OCI-LY7 (cell line): ENCODE results near the gene MED13. TPM values are rescaled to one million over a fixed set of nuclear protein-coding genes. Genes with fewer than 3 reads are reported as not detected.
"Not testable (repeated sequence)": the region's sequence is repeated elsewhere in the genome, so short reads cannot be mapped to it uniquely, and the experiment has no call there.

Experiments used
- BruUV-seq: library from RNA; stranded (reverse); fragments of 400-500 nt; replicated peaks from 2 replicates; lab custom pipeline; 2021; lab: Mats Ljungman, UMichigan
- CTCF ChIA-PET: fragments of 300-600 bp; sonication (Branson Sonifier 250); formaldehyde crosslinking; loops from one replicate; lab custom pipeline; 2022; ENCODE audit warnings: antibody characterized with exemption; ENCODE audit not compliant: unreplicated experiment; lab: Charles Lee
- POLR2A ChIA-PET: fragments of 300-600 bp; sonication (Branson Sonifier 250); formaldehyde crosslinking; loops from one replicate; lab custom pipeline; 2022; ENCODE audit warnings: antibody characterized with exemption; lab: Charles Lee
- DNase-seq: peaks from one replicate; pipeline ENCODE4 v3.0.0-alpha.2; 2015; ENCODE audit warnings: low spot score
- H2AFZ ChIP-seq: fragments of 200-600 bp; sonication (generic), shearing (Covaris generic); 2 replicates; pipeline ENCODE4 v1.6.1; 2014; ENCODE audit warnings: mild to moderate bottlenecking, antibody characterized with exemption, low read length, moderate library complexity
- H3K27ac ChIP-seq: fragments of 200-600 bp; sonication (generic); 2 replicates; pipeline ENCODE4 v1.5.1; 2014; ENCODE audit warnings: mixed run types, low read depth, mild to moderate bottlenecking, moderate library complexity, low read length, inconsistent platforms; ENCODE audit not compliant: poor library complexity, severe bottlenecking
- H3K36me3 ChIP-seq: fragments of 200-600 bp; sonication (generic); 2 replicates; pipeline ENCODE4 v1.6.1; 2014; ENCODE audit warnings: mild to moderate bottlenecking, antibody characterized with exemption, low read length, moderate library complexity, mixed read lengths; ENCODE audit not compliant: insufficient read depth
- H3K4me1 ChIP-seq: fragments of 200-600 bp; sonication (generic); 2 replicates; pipeline ENCODE4 v1.5.1; 2014; ENCODE audit warnings: mild to moderate bottlenecking, low read length; ENCODE audit not compliant: insufficient read depth, poor library complexity, severe bottlenecking
- H3K4me2 ChIP-seq: fragments of 200-600 bp; sonication (generic); 2 replicates; pipeline ENCODE4 v1.6.1; 2014; ENCODE audit warnings: mild to moderate bottlenecking, low read length
- H3K4me3 ChIP-seq: fragments of 200-600 bp; sonication (generic); 2 replicates; pipeline ENCODE4 v1.5.1; 2014; ENCODE audit warnings: mild to moderate bottlenecking, low read depth, low read length; ENCODE audit not compliant: poor library complexity, severe bottlenecking
- H3K79me2 ChIP-seq: fragments of 200-600 bp; sonication (generic); 2 replicates; pipeline ENCODE4 v1.6.1; 2016; ENCODE audit warnings: low read depth, mild to moderate bottlenecking, low read length, moderate library complexity, mixed read lengths; ENCODE audit not compliant: insufficient read depth
- H3K9me2 ChIP-seq: fragments of 200-600 bp; sonication (generic); 2 replicates; pipeline ENCODE4 v1.6.1; 2016; ENCODE audit warnings: mild to moderate bottlenecking, low read length, mixed read lengths; ENCODE audit not compliant: insufficient read depth
- H3K9me3 ChIP-seq: fragments of 200-600 bp; sonication (generic); 2 replicates; pipeline ENCODE4 v1.6.1; 2014; ENCODE audit warnings: mild to moderate bottlenecking, mixed run types, low read length, mixed read lengths
- H4K20me1 ChIP-seq: fragments of 200-600 bp; sonication (generic); 2 replicates; pipeline ENCODE4 v1.6.1; 2014; ENCODE audit warnings: mild to moderate bottlenecking, antibody characterized with exemption, low read length, moderate library complexity, mixed read lengths; ENCODE audit not compliant: insufficient read depth
- CTCF ChIP-seq: fragments of 200-600 bp; sonication (generic); conservative IDR thresholded peaks from 2 replicates; pipeline ENCODE4 v1.5.1; 2014; ENCODE audit warnings: mild to moderate bottlenecking, antibody characterized with exemption, low read length, moderate library complexity, mixed read lengths
- EZH2phosphoT487 ChIP-seq: fragments of 200-600 bp; sonication (generic); IDR thresholded peaks from 2 replicates; pipeline ENCODE4 v1.6.1; 2018; ENCODE audit warnings: low read depth, borderline replicate concordance, mild to moderate bottlenecking, mixed run types, antibody characterized with exemption, low read length, moderate library complexity, mixed read lengths
- intact Hi-C: fragments of 100-400 bp; cut with micrococcal nuclease; formaldehyde crosslinking; loops from one replicate; pipeline ENCODE4 v1.10.0; 2022; ENCODE audit not compliant: unreplicated experiment
- total RNA-seq, 2 experiments: library from RNA; depleted of rRNA in 1 of 2; stranded (reverse); fragments of >200 nt in 1 of 2; shearing (Covaris generic) in 1 of 2; gene quantifications; 2 replicates each; pipeline ENCODE4 v1.2.3, GENCODE V29; 2014 to 2022

The MED13 gene
- total RNA-seq, 2 experiments from 2014 or later = 42.3 to 70.8 TPM

- Histone ChIP-seq H3K4me1 (no peaks in the 10 kb centered on the region), H2AFZ (no peak overlapping the region), H3K9me2 (no peaks in the 10 kb centered on the region), H3K79me2 (no peaks in the 10 kb centered on the region), H3K4me2 (no peak overlapping the region), H4K20me1 (no peaks in the 10 kb centered on the region), H3K27ac (no peak overlapping the region), H3K4me3 (no peak overlapping the region), H3K36me3 (peaks cover 71% of the 10 kb centered on the region), H3K9me3 (no peaks in the 10 kb centered on the region)
- POLR2A ChIA-PET = interaction anchor here (0.6 to 0.9 kb wide), 2 partner anchors 11 to 1721 kb away, joined by 3 read pairs; no protein-coding TSS in a partner anchor
- TF ChIP-seq EZH2phosphoT487 (no peak), CTCF (no peak)
- intact Hi-C loops = no loop called here
- DNase-seq = no peak
- no TSS peak for BruUV-seq
- CTCF ChIA-PET = no interaction called here
Measured at GRCh38 chr17:61897548-61898180, 167.4 kb downstream of the MED13 start.

- no TSS peak for BruUV-seq
- H3K4me2 ChIP-seq = no peak overlapping the region
- H3K79me2 ChIP-seq = no peaks in the 10 kb centered on the region
- H3K9me3 ChIP-seq = no peaks in the 10 kb centered on the region
- H3K4me3 ChIP-seq = no peak overlapping the region
- no peak overlapping the region for H3K27ac ChIP-seq
- H4K20me1 ChIP-seq = no peaks in the 10 kb centered on the region
- DNase-seq = no peak
- POLR2A ChIA-PET = no interaction called here
- intact Hi-C loops = no loop called here
- no peaks in the 10 kb centered on the region for H3K4me1 ChIP-seq
- no peak overlapping the region for H2AFZ ChIP-seq
- CTCF ChIA-PET = no interaction called here
- TF ChIP-seq EZH2phosphoT487 (no peak), CTCF (no peak)
- no peaks in the 10 kb centered on the region for H3K9me2 ChIP-seq
- peaks cover 68% of the 10 kb centered on the region for H3K36me3 ChIP-seq
Measured at GRCh38 chr17:61895391-61895790, 169.7 kb downstream of the MED13 start.

- DNase-seq, H3K79me2 ChIP-seq, intact Hi-C loops, CTCF ChIA-PET, H3K4me1 ChIP-seq, H3K9me2 ChIP-seq, H3K9me3 ChIP-seq, H3K27ac ChIP-seq, BruUV-seq, POLR2A ChIA-PET, H3K4me3 ChIP-seq, H4K20me1 ChIP-seq, H2AFZ ChIP-seq, H3K4me2 ChIP-seq: not testable (repeated sequence)
- H3K36me3 ChIP-seq = peaks cover 68% of the 10 kb centered on the region
Measured at GRCh38 chr17:61894310-61894709, 170.8 kb downstream of the MED13 start.

Other genes with a start within 250 kb of the MED13 start
- 33.8 and 53.0 TPM in 2 replicates for gene BRIP1, start 201.8 kb downstream of the MED13 start, total RNA-seq (2014; rRNA removed; shearing (Covaris generic))
- 32.5 and 39.5 TPM in 2 replicates for gene BRIP1, start 201.8 kb downstream of the MED13 start, total RNA-seq (2022)
- gene INTS2, start 137.3 kb downstream of the MED13 start, total RNA-seq (2014; rRNA removed; shearing (Covaris generic)) = 15.8 and 17.9 TPM in 2 replicates
- gene INTS2, start 137.3 kb downstream of the MED13 start, total RNA-seq (2022) = 26.9 and 27.9 TPM in 2 replicates